ENCODE results near the gene RASA1. TPM values are rescaled to one million over a fixed set of nuclear protein-coding genes. Genes with fewer than 3 reads are reported as not detected.

Gene RASA1
- total RNA-seq, 4 donors from 2014 or later: 33.0 to 62.2 (median 46.6) TPM

GRCh38 chr5:87403899-87404298 is 136.2 kb downstream of the RASA1 start:
- TF ChIP-seq CTCF (IDR thresholded peaks at IDR 0.05; ENCODE audit: low read depth): no peak

- TF ChIP-seq CTCF (IDR thresholded peaks at IDR 0.05; ENCODE audit: low read depth): no peak
Observed at GRCh38 chr5:87404359-87404758, 136.7 kb downstream of the RASA1 start.

GRCh38 chr5:87405472-87406155 is 137.9 kb downstream of the RASA1 start:
- no peak for TF ChIP-seq CTCF (IDR thresholded peaks at IDR 0.05; ENCODE audit: low read depth)

- no peak for TF ChIP-seq CTCF (IDR thresholded peaks at IDR 0.05; ENCODE audit: low read depth)
Observed at GRCh38 chr5:87408204-87408603, 140.5 kb downstream of the RASA1 start.

GRCh38 chr5:87410931-87411330 is 143.2 kb downstream of the RASA1 start:
- no peak for TF ChIP-seq CTCF (IDR thresholded peaks at IDR 0.05; ENCODE audit: low read depth)

GRCh38 chr5:87411586-87411972 is 143.9 kb downstream of the RASA1 start:
- TF ChIP-seq CTCF (IDR thresholded peaks at IDR 0.05; ENCODE audit: low read depth): no peak

GRCh38 chr5:87411973-87412629 is 144.4 kb downstream of the RASA1 start:
- TF ChIP-seq CTCF (IDR thresholded peaks at IDR 0.05; ENCODE audit: low read depth): no peak
